SU-DHL-6 (cell line): ENCODE results near the gene KIDINS220.

Experiments used
- CTCF ChIP-seq: fragments of 200-600 bp; sonication (generic); IDR thresholded peaks from one replicate; pipeline ENCODE4 v1.5.1; 2017; ENCODE audit warnings: antibody characterized with exemption, mild to moderate bottlenecking, low read length, moderate library complexity; ENCODE audit not compliant: insufficient read depth, poor library complexity, severe bottlenecking
- EZH2phosphoT487 ChIP-seq: fragments of 200-600 bp; sonication (generic), shearing (Covaris generic); conservative IDR thresholded peaks from 2 replicates; pipeline ENCODE4 v1.6.1; 2018; ENCODE audit warnings: mild to moderate bottlenecking, antibody characterized with exemption, low read length, moderate library complexity, mixed read lengths

GRCh38 chr2:8870441-8870840, 33.0 kb upstream of the KIDINS220 start:
- no peak for TF ChIP-seq CTCF
- TF ChIP-seq EZH2phosphoT487 = no peak
